Hepatic stellate cell (primary cell): ENCODE measurements around the gene GSE1.
A peak's percentile ranks its signal among the peaks of the same experiment; 100 is the strongest.

ENCODE experiments used
- DNase-seq: peaks from one replicate; pipeline ENCODE4 v3.0.0; 2011; ENCODE audit warnings: low spot score

Gene GSE1

DNA sequence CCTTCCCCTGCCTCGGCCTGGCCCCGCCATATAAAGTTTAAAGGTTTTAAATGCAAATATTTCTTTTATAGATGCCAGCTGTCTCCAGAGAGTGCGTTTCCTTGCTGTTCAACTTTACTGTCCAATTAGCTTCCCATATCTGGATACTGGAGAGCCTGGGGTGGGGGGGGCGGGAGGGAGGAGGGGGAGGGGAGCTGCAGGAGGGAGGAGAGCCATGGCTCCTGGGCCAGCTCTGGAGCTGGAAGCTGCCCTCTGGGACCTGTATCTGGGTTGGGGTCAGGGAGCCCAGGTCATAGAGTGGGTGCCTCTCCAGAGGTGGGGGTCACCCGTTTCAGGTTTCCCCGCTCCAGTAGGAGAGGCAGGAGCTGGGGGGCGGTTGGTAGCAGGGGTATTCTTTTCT lies 6.2 kb upstream of the GSE1 start:
- no peak for DNase-seq

DNA sequence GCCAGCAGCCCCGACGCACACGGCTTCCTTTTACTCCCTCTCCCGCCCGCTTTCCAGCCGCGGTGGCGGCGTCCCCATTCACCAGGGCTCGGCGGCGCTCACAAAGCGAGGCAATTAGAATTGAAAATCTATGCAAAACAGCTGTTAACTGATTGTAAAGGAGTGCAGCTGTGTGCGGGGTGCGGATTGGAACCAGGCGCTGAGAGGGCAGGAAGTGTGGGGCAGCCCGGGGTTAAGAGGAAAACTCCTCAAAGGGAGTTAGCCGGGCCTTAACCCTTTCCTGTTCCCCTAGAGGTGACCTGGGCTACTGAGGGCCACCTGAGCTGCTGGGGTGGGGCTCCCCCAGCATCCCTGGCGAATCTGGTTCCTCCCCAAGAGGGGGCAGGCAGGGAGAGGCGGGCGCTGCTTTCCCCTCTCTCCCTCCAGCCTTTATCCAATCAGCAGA lies 5.8 kb upstream of the GSE1 start:
- DNase-seq = no peak

DNA sequence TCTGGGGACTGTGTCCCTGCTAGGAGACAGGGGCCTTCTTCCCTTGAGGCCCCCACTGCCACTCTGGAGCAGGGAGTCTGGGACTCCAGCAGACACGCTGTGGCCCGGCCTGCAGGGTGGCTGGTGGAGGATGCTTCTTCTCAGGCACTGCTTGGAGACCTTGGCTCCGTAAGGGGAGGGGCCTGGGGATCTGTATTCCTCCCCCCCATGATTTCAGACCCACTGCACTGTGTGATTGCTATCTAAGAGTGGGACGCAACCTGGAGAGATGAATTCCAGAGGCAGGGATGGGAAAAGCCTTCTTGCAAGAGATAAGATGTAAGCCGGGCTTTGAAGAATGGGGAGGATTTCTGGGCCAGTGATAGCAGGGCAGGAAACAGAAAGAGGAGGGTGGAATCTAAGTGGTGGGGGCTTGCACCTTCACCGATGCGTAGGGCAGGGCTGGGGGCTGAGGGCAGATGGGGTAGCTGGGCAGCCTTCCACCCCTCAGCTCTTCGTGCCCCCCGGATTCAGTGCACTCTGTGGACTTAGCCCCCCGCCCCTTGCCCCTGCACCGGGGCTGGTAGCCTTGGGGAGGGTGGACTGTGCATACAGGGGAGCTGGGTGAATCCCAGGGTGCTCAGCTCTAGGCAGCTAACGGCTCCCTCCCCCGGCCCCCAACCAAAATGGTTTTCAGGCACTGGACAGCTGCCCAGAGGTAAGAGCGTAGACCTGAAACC lies 5.2 kb upstream of the GSE1 start:
- DNase-seq = no peak

DNA sequence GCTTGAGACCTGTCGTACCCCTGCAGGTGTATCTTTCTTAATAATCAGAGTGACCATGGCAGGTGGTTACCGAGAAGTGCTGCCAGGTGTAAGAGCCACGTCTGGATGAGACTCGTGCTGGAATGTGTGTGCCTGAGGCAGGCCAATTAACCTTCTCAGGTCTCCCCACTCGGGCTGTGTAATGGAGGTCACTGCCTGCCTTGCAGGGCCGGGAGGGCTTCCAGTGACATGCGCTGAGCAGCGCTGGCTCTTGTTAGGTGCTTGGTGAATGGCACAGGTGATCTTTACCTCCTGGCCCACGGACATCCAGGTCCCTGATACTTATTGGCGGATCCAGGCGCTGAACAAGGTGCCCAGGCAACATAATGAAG lies 4.6 kb upstream of the GSE1 start:
- DNase-seq = no peak

DNA sequence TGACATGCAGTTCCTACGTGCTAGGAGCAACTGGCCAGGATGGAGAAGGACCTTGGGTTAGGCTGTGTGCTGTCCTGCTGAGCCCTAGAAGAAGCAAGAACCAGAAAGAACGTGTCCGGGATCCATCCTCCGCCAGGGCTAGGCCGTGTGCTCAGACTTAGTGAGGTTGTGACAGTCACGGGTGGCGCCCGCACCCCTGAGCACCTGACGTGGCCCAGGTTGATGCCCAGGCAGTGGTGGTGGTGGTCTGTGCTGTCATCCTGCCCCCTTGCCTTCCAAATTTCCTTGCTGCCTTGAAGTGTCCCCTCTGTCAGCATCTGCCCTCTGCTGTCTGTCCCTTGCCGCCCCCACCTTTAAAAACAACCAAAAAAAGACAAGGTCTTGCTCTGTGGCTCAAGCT lies 4.2 kb upstream of the GSE1 start:
- no peak for DNase-seq

DNA sequence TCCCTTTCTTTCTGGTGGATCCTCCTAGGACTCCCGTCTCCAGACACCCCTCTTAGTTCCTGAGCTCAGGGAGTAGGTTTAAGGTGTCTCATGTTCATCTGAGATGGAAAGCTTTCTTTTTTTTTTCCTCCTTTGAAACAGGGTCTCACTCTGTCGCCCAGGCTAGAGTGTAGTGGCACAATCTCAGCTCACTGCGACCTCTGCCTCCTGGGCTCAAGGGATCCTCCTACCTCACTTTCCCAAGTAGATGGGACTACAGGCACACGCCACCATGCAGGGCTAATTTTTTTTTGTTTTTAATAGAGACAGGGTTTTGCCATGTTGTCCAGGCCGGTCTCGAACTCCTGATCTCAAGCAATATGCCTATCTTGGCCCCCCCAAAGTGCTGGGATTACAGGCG lies 3.6 kb upstream of the GSE1 start:
- no peak for DNase-seq

DNA sequence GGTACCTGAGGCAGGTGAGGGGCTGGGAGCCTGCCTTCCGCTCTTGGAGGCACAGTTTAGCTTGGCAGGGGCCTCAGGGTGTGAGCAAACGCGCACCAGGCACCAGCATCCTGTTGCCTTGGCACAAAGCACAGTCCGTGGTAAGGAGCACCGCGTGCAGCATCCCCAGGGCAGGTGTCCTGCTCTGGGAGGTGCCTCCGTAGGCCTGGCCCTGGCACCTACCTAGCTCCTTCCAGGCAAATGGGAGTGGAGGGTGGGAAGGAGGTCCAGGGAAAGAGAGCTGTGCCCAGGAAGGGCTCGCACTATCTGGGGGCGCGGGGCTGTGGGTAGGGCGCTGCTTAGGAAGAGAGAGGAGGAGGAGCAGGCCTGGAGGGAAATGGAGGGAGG lies 3.1 kb upstream of the GSE1 start:
- no peak for DNase-seq

DNA sequence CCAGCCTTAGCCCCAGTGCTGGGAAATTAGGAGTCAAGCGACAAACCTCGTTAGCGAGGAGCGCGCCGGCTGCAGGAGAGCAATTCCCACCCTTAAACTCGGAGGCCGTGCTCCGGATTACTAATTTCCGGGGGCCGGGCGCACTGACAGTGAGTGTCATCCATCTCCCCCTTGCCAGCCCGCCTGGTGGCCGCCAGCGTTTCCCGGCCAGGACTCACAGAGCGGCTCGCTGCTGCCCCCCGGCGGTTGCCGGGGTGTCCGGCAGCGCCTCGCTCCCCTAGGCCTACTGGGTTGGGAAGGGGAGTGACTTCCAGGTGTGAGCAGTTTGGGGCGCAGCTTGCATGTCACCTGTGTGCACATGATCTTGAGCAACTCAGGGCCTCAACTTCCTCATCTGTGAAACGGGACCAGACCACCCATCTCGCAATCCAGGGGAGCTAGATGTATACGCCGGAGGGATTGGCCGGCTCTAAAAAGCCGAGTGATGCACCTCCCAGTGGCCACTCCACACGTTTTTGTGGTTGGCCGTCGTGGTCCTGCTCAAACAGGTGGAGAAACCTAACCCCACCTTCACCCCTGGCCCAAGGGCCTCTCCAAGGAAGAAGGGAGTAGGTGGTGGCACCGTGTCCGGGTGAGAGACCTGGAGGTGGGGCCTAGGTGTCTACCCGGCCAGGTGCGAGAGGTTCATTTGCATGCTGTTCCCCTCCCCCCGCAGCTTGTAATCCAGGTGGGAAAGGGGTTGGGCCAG lies 2.5 kb upstream of the GSE1 start:
- peak; percentile 92 for DNase-seq

DNA sequence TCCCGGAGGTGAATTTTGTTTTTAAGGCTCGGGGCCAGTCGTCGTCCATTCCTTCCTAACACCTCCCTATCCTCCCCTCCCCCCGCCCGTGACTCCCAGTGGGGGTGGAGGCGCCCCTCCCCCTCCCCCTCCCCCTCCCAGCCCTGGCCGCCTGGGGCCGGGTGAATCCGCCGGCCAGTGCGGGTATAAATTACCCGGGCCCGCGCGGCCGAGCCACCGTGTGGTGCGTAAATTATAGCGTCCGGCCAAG lies 2.0 kb upstream of the GSE1 start:
- DNase-seq = peak; percentile 48

DNA sequence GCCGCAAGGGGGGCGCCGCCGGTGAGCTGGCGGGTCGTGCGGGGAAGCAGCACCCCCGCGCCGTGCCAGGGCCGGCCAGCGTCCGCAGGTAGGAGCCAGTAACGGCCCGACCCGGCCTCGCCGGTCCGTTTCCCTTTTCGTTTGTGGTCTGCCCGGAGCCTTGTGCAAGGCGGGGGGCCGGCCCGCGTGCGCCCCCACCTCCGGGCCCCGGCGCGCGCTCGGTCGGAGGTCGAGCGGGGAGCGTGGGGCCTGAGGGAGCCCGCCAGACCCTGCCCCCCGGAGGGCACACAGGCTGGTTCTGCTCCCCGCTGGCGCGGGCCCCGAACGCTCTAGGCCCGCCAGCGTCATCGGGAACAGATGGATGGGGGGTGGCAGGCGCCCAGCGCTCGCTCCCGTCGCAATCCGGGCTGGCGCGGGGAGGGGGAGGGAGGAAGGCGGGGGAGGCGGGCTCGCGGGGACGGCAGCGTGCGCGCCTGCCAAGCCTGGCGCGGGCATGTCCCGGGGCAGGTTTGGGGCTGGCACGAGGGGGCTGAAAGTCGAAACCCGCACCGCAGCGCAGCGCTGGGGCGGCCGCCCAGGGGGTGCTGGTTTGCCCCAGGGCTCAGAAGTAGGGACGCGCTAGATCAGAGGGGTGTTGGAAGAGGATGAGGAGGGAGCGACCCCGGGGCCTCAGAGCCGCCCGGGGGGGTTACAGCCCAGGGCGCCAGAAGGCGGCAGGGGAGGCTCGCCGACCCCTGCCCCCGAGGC lies 1.5 kb upstream of the GSE1 start:
- DNase-seq = peak; percentile 95

DNA sequence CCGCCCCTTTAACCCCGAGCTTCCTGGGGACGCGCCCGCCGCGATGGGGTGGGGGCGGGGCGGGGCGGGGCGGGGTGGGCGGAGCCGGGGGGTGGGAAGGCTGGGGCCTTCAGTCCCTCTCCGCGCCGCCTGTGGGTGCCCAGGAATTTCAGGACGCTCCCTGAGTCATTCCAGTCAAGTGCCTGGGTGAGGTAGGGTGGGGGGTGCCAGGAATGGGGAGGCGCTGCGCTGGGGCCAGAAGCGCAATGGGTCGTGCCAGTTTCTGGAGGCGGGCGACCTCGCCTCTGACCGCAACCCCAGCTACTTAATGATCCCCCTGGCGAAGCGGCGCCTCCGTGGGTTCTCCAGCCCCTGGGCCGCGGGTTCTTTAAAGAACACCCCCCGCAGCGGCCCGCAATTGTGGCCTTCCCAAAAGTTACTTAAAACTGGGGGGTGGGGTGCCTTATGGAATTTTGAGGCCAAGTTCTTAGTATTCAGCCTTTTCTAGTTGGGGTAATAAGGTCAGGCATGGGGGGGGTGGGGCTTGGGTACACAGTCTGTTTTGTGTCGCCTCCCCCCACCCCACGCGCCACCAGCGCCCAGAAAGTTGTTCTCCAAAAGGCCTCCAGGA lies 826 bp upstream of the GSE1 start:
- peak; percentile 99 for DNase-seq

DNA sequence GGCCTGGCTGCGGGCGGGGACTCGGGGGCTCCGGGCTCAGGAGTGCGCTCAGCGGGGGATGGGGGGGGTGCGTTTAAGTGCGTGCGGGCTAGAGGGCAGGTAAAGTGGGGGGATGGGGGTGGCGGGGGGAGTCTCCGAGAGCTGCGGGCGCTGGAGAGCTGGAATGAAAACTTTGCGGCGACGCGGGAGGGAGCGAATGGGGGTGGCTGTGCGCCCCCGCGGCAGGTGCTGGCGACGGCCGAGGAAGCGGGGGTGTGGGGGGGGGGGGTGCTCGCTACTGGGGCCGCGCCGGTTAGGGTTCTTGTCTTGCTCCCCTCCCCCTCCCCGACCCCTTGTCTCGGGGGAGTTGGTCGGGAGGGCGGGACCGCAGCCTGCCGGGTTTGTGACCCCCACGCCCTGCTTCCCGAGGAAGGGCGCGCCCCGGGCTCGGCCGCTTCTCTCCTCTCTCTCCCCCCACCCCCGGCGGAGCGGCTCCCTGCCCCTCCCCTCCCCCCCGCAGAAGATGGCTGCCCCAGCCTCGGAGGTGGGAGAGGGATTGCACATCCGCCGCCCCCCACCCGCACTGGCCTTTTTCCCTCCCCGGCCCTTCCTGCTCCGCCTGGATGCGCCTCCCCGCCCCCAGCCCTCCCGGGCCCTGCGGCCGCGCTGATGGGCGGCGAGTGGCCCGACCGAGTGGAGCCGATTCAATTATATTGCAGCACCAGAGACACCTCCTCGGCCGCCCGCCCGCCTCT lies 649 bp downstream of the GSE1 start:
- DNase-seq = no peak

DNA sequence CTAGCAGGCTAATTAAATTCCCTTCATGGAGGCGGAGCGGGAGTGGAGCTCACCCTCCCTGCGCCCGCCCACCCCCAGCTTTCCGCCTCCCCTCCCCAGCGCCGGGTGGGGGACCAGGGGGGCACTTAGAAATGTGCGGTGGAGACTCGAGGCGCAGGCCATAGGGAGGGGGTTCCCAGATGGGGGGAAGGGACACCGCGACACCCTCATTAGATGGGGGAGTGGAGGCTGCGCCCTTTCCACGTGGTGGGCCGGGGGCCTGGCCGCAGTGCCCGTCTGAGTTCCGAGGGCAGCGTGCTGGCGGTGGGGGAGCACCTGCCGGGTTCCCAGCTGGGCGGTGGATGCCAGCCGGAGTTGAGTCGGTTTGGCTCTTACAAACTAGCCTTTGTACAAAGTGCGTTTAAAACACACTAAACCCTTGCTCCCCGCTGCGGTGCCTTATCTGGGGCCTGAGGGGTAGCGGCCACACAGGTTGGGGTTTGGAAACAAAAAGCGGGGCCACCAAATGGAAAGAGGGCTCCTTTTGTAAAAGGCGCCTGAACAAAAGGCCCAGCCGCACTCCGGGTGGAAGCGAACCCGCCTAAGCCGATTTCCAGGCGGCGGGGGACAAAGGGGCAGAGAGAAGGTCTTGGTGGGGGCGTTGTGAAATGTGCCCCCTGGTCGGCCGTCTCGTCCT lies 1.4 kb downstream of the GSE1 start:
- DNase-seq = no peak

DNA sequence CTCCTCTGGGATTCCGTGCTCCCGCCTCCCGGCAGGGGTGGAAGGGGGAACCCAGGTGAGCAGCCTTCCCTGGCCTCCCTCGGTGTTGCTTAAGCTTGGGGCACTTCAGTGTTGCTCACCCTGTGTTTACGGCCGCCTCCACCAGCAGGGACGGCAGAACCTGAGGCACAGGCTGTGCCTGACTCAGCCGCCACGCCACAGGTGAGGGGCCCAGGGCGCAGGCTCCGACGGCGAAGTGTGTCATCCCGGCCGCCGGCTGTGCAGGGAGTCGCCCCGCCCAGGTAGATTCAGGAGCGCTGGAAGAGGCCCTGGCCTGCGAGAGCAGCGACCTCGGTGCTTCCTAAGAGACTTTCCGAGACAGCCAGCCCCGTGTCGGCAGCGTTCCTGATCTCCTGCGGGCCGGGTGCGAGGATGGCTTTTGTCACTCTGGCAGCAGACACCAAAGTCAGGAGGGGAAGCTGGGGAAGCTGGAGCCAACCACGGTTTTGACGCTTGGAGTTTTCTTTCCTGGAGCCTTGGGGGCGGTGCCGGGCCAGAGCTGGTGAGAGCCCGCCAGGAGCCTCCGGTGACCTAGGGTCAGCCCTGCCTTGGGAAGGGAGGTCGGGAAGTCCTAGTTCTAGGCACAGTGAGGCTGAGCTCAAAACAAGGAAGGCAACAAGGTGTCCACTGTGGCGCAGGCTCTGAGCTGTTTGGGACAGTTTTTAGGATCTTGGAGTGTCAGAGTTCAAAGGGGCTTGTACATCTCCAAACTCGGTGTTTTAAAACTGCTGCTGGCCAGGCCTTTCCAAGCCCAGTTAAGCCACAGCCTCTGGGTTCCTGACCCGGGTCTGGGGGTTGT lies 2.1 kb downstream of the GSE1 start:
- no peak for DNase-seq

DNA sequence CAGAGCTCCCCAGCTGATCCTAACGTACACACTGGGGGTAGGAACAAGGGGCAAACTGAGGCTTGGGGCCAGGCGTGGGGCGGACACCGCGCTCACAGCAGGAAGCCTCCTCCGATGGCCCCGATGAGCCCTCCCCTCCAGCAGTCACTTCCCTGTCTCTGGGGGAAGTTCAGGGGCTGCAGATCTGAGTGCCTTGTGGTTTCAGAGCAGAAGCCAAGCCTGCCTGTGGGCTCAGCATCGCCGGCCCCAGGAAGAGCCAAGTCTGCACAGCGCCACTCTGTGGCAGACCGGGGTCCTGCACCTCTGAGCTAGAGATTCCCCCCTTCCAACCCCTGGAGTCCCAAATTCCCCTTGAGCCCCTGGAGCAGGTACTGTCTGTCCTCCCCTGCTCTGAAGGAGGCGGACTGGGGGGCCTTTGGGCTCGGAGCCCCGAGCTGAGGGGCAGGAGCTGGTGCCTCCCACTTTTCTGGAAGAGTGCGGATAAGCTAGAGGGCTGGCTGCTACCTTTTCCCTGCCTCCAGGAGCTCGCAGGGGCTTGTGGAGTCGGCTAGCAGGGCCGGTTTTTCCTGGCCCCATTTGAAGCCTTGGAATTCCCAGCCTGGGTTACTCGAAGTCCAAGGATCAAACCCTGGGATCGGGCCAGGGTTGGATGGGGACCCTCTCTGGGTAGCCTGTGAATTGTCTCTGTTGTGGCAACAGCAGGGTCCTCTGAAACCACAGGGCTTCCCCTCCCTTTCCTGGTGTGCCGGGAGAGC lies 2.9 kb downstream of the GSE1 start:
- DNase-seq = peak; percentile 80

DNA sequence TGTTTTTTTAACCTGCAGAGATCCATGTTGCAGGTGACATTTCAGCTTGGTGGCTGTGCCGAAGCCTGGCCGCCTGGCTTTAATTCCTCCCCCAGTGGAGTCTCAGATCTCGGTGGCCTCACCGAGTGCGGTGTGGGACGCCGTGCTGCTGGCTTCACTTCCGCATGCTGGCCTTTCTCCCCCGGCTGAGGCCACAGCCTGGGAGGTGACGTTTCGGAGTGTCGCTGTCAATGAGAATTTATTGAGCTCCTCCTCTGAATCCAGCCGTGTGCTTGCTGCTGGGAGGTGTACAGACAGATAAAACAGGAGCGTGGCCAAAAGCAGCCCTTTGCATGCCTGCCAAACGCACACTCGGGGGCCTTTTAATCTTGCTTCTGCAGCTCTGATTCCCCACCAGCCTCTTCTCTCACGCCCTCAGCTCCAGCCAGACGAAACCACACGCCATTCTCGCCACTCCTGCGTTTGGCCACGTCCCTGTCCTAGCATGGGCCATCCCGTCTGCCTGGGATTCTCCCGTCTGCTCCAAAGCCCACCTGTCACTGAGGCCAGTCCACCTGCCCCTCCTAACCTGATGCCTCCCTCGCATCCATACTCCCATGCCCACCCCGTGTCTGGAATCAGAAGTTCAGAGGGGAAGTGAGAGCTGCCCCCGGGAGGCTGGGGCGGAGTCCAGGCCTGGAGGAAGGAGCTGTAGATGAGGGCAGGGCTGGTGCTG lies 3.6 kb downstream of the GSE1 start:
- no peak for DNase-seq

DNA sequence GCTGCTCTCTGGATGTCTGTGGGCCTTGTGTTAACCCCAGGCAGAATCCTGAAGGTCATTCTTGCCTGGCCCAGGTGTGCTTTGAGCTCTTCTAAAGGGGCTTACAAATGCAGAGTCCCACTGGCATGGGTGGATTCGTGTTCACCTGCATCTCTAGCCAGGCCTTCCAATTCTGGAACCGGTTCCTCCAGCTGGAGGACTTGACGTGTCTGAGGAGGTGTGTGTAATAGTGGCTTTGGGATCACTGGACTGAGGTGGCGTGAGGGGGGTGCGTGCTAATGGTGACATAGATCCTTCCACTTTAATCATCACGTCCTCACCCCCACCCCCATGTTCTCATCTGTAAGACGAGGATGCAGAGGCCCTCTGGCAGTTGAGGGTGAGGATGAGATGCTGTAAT lies 4.8 kb downstream of the GSE1 start:
- no peak for DNase-seq

DNA sequence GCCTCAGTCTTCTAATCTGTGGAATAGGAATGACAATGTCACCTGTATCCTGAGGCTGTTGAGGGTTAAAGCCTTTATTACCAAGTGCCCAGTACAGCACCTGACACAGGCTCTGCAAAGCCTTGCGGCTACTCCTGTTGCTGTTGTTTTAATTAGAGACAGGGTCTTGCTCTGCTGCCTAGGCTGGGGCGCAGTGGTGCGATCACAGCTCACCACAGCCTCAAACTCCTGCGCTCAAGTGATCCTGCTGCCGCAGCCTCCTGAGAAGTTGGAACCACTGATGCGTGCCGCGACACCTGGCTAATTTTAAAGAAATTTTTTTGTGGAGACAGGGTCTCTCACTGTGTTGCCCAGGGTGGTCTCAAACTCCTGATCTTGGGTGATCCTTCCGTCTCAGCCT lies 5.4 kb downstream of the GSE1 start:
- DNase-seq = no peak

DNA sequence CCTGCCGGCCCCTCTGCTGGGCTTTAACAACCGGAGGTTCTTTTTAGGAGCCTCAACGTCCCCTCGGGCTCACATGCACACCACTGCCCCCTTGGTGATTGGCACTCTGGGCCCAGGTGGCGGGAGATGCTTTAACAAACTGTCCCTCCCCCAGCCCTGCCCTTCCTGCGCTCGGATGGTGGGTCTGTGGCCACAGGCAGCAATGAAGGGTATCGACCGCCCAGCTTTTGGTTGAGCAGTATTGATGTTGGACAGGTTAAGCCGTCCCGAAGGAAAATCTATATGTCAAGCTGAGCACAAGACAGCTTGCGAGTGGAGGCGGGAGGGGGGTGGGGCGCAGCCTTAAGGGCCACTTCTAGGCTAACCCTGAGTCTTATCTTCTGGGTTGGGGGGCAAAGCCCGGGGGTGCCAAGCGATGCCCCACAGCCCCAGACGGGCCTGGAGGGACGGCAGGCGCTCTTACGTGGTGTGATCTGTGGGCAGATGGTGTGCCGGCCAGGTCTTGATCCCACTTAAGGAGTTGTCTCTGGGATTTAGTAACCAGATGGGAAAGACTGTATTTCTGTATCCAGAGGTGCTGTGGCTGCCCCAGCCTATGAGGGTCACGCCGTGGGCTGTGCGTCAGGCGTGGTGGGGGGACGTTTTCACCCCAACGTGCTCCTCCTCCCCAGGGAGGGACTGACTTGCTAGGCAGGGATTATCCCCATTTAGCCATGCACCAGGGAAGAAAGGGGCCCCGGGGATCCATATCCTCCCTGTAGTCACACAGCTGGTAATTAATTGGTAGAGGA lies 6.2 kb downstream of the GSE1 start:
- no peak for DNase-seq
